Bone marrow (tissue), 2 donors: ENCODE results near the gene MYADM.
"Not testable (repeated sequence)": the region's sequence is repeated elsewhere in the genome, so short reads cannot be mapped to it uniquely, and the experiment has no call there.

Source experiments
- DNase-seq, 2 donors: peaks; one replicate each; lab custom pipeline; 2025; lab: John Stamatoyannopoulos, UW

Gene MYADM

GRCh38 chr19:53867225-53868090 lies at the start of gene MYADM:
Gene MYADM (plus strand): TSS chr19:53867883. CDS start chr19:53873530, 5,647 bp downstream.
- peak; percentile 95 to 99 for DNase-seq

- DNase-seq: no peak
Observed at GRCh38 chr19:53818756-53819155, 48.9 kb upstream of the MYADM start.

GRCh38 chr19:53819861-53820260 lies 47.8 kb upstream of the MYADM start:
- no peak for DNase-seq

GRCh38 chr19:53823380-53824120 lies 44.1 kb upstream of the MYADM start:
- no peak for DNase-seq

GRCh38 chr19:53824134-53824611 lies 43.5 kb upstream of the MYADM start, which contains the start of gene NLRP12:
Gene NLRP12 (minus strand): TSS chr19:53824314. CDS start chr19:53824174, 140 bp downstream.
- DNase-seq: peak; percentile 30 to 45

- DNase-seq: no peak
Observed at GRCh38 chr19:53826876-53827275, 40.8 kb upstream of the MYADM start.

GRCh38 chr19:53828531-53828930 lies 39.2 kb upstream of the MYADM start:
- DNase-seq: no peak

- not testable (repeated sequence) for DNase-seq
Observed at GRCh38 chr19:53832861-53833260, 34.8 kb upstream of the MYADM start.

- not testable (repeated sequence) for DNase-seq
Observed at GRCh38 chr19:53838446-53838845, 29.2 kb upstream of the MYADM start.

- DNase-seq: not testable (repeated sequence)
Observed at GRCh38 chr19:53840241-53840640, 27.4 kb upstream of the MYADM start.

- peak in 1 of 2 donors; percentile 18 for DNase-seq
Observed at GRCh38 chr19:53840914-53841313, 26.8 kb upstream of the MYADM start.

- peak in 1 of 2 donors; percentile 15 for DNase-seq
Observed at GRCh38 chr19:53844849-53845246, 22.8 kb upstream of the MYADM start.

- no peak for DNase-seq
Observed at GRCh38 chr19:53847555-53847954, 20.1 kb upstream of the MYADM start.

- DNase-seq: no peak
Observed at GRCh38 chr19:53849237-53849676, 18.4 kb upstream of the MYADM start.

- no peak for DNase-seq
Observed at GRCh38 chr19:53853707-53854106, 14.0 kb upstream of the MYADM start.

GRCh38 chr19:53864308-53864836 lies 3.3 kb upstream of the MYADM start:
- DNase-seq: no peak

- DNase-seq: no peak
Observed at GRCh38 chr19:53865523-53865917, 2.2 kb upstream of the MYADM start.

- peak in 1 of 2 donors; percentile 48 for DNase-seq
Observed at GRCh38 chr19:53865918-53866864, 1.5 kb upstream of the MYADM start.

- DNase-seq: no peak
Observed at GRCh38 chr19:53866865-53867224, 838 bp upstream of the MYADM start.

- peak in 1 of 2 donors; percentile 55 for DNase-seq
Observed at GRCh38 chr19:53868091-53868891, 608 bp downstream of the MYADM start.
